Heart right ventricle (tissue), 16 donors: ENCODE data around the gene SPAG8. TPM values are rescaled to one million over a fixed set of nuclear protein-coding genes. Genes with fewer than 3 reads are reported as not detected.

Experiments
- ATAC-seq, 8 donors: fragments of 200-7000 bp; cut with Tn5 transposase; one replicate each; pipeline ENCODE4 v1.9.1; 2020; ENCODE audit warnings: mild to moderate bottlenecking in 8 of 8, moderate library complexity in 8 of 8, moderate number of reproducible peaks in 1 of 8
- DNase-seq, 2 donors: peaks; one replicate each; pipeline ENCODE4 v3.0.0-alpha.2; 2020
- H3K27ac ChIP-seq, 10 donors: fragments of 200-600 bp; sonication (generic) in 2 of 10; one replicate each; pipeline versions ENCODE4 v1.5.0 to v1.8.0; 2020 to 2022; ENCODE audit warnings: mild to moderate bottlenecking in 3 of 10
- H3K27me3 ChIP-seq, 7 donors: fragments of 200-600 bp; one replicate each; pipeline ENCODE4 v1.8.0; 2021 to 2022; ENCODE audit warnings: mild to moderate bottlenecking in 2 of 7
- H3K36me3 ChIP-seq, 9 donors: fragments of 200-600 bp; sonication (generic) in 1 of 9; one replicate each; pipeline versions ENCODE4 v1.5.0 to v1.8.0; 2020 to 2022; ENCODE audit warnings: mild to moderate bottlenecking in 2 of 9
- H3K4me1 ChIP-seq, 9 donors: fragments of 200-600 bp; sonication (generic) in 1 of 9; one replicate each; pipeline versions ENCODE4 v1.5.0 to v1.8.0; 2020 to 2022; ENCODE audit warnings: mild to moderate bottlenecking in 4 of 9
- H3K4me3 ChIP-seq, 10 donors: fragments of 200-600 bp; sonication (generic) in 2 of 10; one replicate each; pipeline versions ENCODE4 v1.5.0 to v1.8.0; 2020 to 2022; ENCODE audit warnings: mild to moderate bottlenecking in 7 of 10, moderate library complexity in 2 of 10
- H3K9me3 ChIP-seq, 11 donors: fragments of 200-600 bp in 10 of 11; sonication (generic) in 2 of 11; one replicate each; pipeline versions ENCODE4 v1.5.0 to v1.8.0; 2013 to 2022; ENCODE audit warnings: mild to moderate bottlenecking in 2 of 11, control low read depth in 1 of 11, moderate library complexity in 1 of 11
- CTCF ChIP-seq, 9 donors: fragments of 200-600 bp; sonication (generic) in 2 of 9; IDR thresholded peaks; one replicate each; pipeline versions ENCODE4 v1.5.0 to v1.8.0; 2021 to 2022; ENCODE audit warnings: antibody characterized with exemption in 9 of 9, mild to moderate bottlenecking in 5 of 9, moderate library complexity in 1 of 9
- WGBS, 2 donors: extraction: QIAGEN DNeasy Blood & Tissue Kit; methylation state at CpG; one replicate each; pipeline ENCODE4 v1.1.7; 2013; ENCODE audit warnings: inconsistent platforms in 1 of 2; 5-methylcytosine and 5-hydroxymethylcytosine counted together
- intact Hi-C, 10 donors: fragments of 100-400 bp; cut with DNase I; formaldehyde crosslinking; loops; one replicate each; pipeline versions ENCODE4 v1.11.1 to v1.14.2; 2022
- polyA plus RNA-seq, 2 donors: library from polyadenylated mRNA; stranded (reverse); fragments of 200-250 nt; gene quantifications; one replicate each; pipeline ENCODE4 v1.2.3, GENCODE V29; 2013
- total RNA-seq, 10 donors: library from RNA; stranded (reverse); fragmentation: NEBNext Ultra II Directional in 3 of 10; extraction: Animal tissue kit (Norgen Biotek cat#: 25700) in 3 of 10; gene quantifications; one replicate each; pipeline versions ENCODE4 v1.2.1 to v1.2.4, GENCODE V29; 2021 to 2023
- donor health status: Arrhythmogenic right ventricular cardiomyopathy.
- donor health status: ischemic (EF 13 %, LVEDD 7.1; RV severe dilation, severe dysfunction).
- donor health status: healthy with polysubstance abuse.
- donor health status: DM: no; HTN: yes; CAD: no.
- donor health status: DM: no; HTN: no; CAD: no.
- donor health status: ischemic (EF 25% LVEDD 6.9; RV normal size, moderate dysfunction).
- donor health status: ischemic (EF 25% LVEDD 5.7; RV mildly dilated, moderate dysfunction).
- donor health status: healthy.
- donor health status: DM: yes; HTN: yes; CAD: no.
- donor health status: Ischemic cardiomyopathy.
- donor health status: ischemic (EF 35%, LVEDD 5.7; RV mildly dilated, moderate dysfunction).
- donor health status: nonischemic (EF 11% LVEDD 7.7; RV severe dilation, severe dysfunction).
- donor health status: DM: yes; HTN: yes; CAD: no.
- donor health status: PGD.
- donor health status: ischemic (EF 29% LVEDD 5.4; RV normal size, mild dysfunction).
- donor health status: nonischemic (EF 23%, LVEDD 6.1; RV moderate dilation, normal function).

The SPAG8 gene
- total and polyA plus RNA-seq, 12 donors = 0.84 to 6.0 (median 2.9) TPM

- peaks cover 16 to 47% (median 33%) of the 10 kb centered on the region in 9 donors for H3K4me1 ChIP-seq
Measured at GRCh38 chr9:35791297-35791921, 20.7 kb downstream of the SPAG8 start, which contains the start of gene NPR2. Gene NPR2, plus strand, starts transcription at chr9:35791591. Its CDS starts 818 bp downstream, at chr9:35792409.

GRCh38 chr9:35790385-35791296, 21.4 kb downstream of the SPAG8 start:
- intact Hi-C loops = loop anchor here in 9 of 10 donors (1.0 to 10.0 kb wide), 9 partner anchors 22 to 234 kb away; partner anchors contain the start of genes FAM221B (in 3 of the 9), TMEM8B (in 3 of the 9) and SPAG8 (in 1 of the 9)
- DNase-seq (peak; percentile 58 to 83), ATAC-seq (peak; percentile 83 to 94 (median 92))
- TF ChIP-seq CTCF (IDR thresholded peaks at IDR 0.05) = peak; percentile 71 to 91 (median 84)
- H3K27ac ChIP-seq = peak overlapping the region; percentile 2 to 90 (median 82)
- H3K4me3 ChIP-seq = peak overlapping the region in 9 of 10 donors; percentile 56 to 78 (median 70)
- peaks cover 0 to 7% (median 0%) of the 10 kb centered on the region in 7 donors for H3K27me3 ChIP-seq
- H3K36me3 ChIP-seq = no peaks in the 10 kb centered on the region
- 26 to 29% methylated on average over 37 of the region's 37 CpGs for WGBS, 2 donors
- no peaks in the 10 kb centered on the region for H3K9me3 ChIP-seq
- H3K4me1 ChIP-seq = peaks cover 16 to 47% (median 33%) of the 10 kb centered on the region in 9 donors

More at GRCh38 chr9:35791297-35791921, 20.7 kb downstream of the SPAG8 start, which contains the start of gene NPR2:
- 4 to 5% methylated on average over 26 to 64 of the region's 64 CpGs for WGBS, 2 donors
- Histone ChIP-seq H3K36me3 (no peaks in the 10 kb centered on the region), H3K27me3 (peaks cover 0 to 7% (median 0%) of the 10 kb centered on the region in 7 donors), H3K27ac (peak within 1 kb of the TSS; percentile 63 to 90 (median 82)), H3K9me3 (no peaks in the 10 kb centered on the region), H3K4me3 (peak within 1 kb of the TSS; percentile 38 to 78 (median 69))
- peak in 1 of 9 donors; percentile 9 for TF ChIP-seq CTCF (IDR thresholded peaks at IDR 0.05)
- ATAC-seq (peak; percentile 58 to 79 (median 71)), DNase-seq (peak; percentile 30 to 70)
- intact Hi-C loops = loop anchor here in 9 of 10 donors (1.0 to 10.0 kb wide), 8 partner anchors 21 to 233 kb away; partner anchors contain the start of genes FAM221B (in 3 of the 9), TMEM8B (in 3 of the 9) and SPAG8 (in 1 of the 9)

- DNase-seq (no peak), ATAC-seq (no peak)
- Histone ChIP-seq H3K9me3 (no peaks in the 10 kb centered on the region), H3K27me3 (peaks cover 0 to 7% (median 0%) of the 10 kb centered on the region in 7 donors), H3K4me1 (peaks cover 16 to 43% (median 31%) of the 10 kb centered on the region in 9 donors), H3K27ac (no peak overlapping the region), H3K4me3 (no peak overlapping the region), H3K36me3 (no peaks in the 10 kb centered on the region)
- no peak for TF ChIP-seq CTCF (IDR thresholded peaks at IDR 0.05)
- intact Hi-C loops = loop anchor here in 9 of 10 donors (1.0 to 10.0 kb wide), 8 partner anchors 23 to 235 kb away; partner anchors contain the start of genes FAM221B (in 3 of the 9), TMEM8B (in 3 of the 9) and SPAG8 (in 1 of the 9)
- WGBS, 2 donors = 27 to 34% methylated on average over 4 of the region's 4 CpGs
Measured at GRCh38 chr9:35790025-35790384, 22.1 kb downstream of the SPAG8 start.

GRCh38 chr9:35789541-35789940, 22.5 kb downstream of the SPAG8 start:
- Histone ChIP-seq H3K4me3 (no peak overlapping the region), H3K27me3 (peaks cover 0 to 7% (median 0%) of the 10 kb centered on the region in 7 donors), H3K9me3 (no peaks in the 10 kb centered on the region), H3K36me3 (no peaks in the 10 kb centered on the region), H3K4me1 (peaks cover 16 to 39% (median 30%) of the 10 kb centered on the region in 9 donors), H3K27ac (no peak overlapping the region)
- no peak for ATAC-seq
- WGBS, 2 donors = 94 to 97% methylated on average over 2 of the region's 2 CpGs
- no peak for TF ChIP-seq CTCF (IDR thresholded peaks at IDR 0.05)
- intact Hi-C loops = loop anchor here in 2 of 10 donors (2.0 to 10.0 kb wide), 3 partner anchors 33 to 235 kb away; no protein-coding TSS in a partner anchor
- no peak for DNase-seq
